GM21576 (cell line): ENCODE data around the gene ITGA1.
"Not testable (repeated sequence)": the region's sequence is repeated elsewhere in the genome, so short reads cannot be mapped to it uniquely, and the experiment has no call there.

Source experiments
- ATAC-seq: cut with Tn5 transposase; IDR thresholded peaks from one replicate; pipeline ENCODE4 v1.9.1; 2021; ENCODE audit warnings: mild to moderate bottlenecking, moderate library complexity; ENCODE audit not compliant: unreplicated experiment

Gene ITGA1

GRCh38 chr5:52861368-52861767 lies 73.7 kb downstream of the ITGA1 start:
- ATAC-seq, result no peak

- ATAC-seq, result no peak
Measured at GRCh38 chr5:52863715-52864290, 76.1 kb downstream of the ITGA1 start.

- ATAC-seq, result no peak
Measured at GRCh38 chr5:52864371-52864770, 76.7 kb downstream of the ITGA1 start.

GRCh38 chr5:52864884-52865283 lies 77.2 kb downstream of the ITGA1 start:
- no peak for ATAC-seq

- ATAC-seq, result not testable (repeated sequence)
Measured at GRCh38 chr5:52865991-52866390, 78.3 kb downstream of the ITGA1 start.

- ATAC-seq, result no peak
Measured at GRCh38 chr5:52867809-52868208, 80.1 kb downstream of the ITGA1 start.

GRCh38 chr5:52868417-52868816 lies 80.7 kb downstream of the ITGA1 start:
- ATAC-seq, result no peak

- ATAC-seq, result no peak
Measured at GRCh38 chr5:52869391-52869790, 81.7 kb downstream of the ITGA1 start.

- ATAC-seq, result no peak
Measured at GRCh38 chr5:52870448-52870847, 82.7 kb downstream of the ITGA1 start.

- ATAC-seq, result no peak
Measured at GRCh38 chr5:52875827-52876226, 88.1 kb downstream of the ITGA1 start.

GRCh38 chr5:52876456-52876855 lies 88.7 kb downstream of the ITGA1 start:
- ATAC-seq, result no peak

GRCh38 chr5:52878656-52879055 lies 90.9 kb downstream of the ITGA1 start:
- ATAC-seq, result no peak

- ATAC-seq, result no peak
Measured at GRCh38 chr5:52880541-52880940, 92.8 kb downstream of the ITGA1 start.

GRCh38 chr5:52881468-52881867 lies 93.8 kb downstream of the ITGA1 start:
- no peak for ATAC-seq

GRCh38 chr5:52883110-52883509 lies 95.4 kb downstream of the ITGA1 start:
- ATAC-seq, result no peak

GRCh38 chr5:52884453-52884852 lies 96.7 kb downstream of the ITGA1 start:
- no peak for ATAC-seq

- ATAC-seq, result no peak
Measured at GRCh38 chr5:52885614-52886013, 97.9 kb downstream of the ITGA1 start.

- ATAC-seq, result no peak
Measured at GRCh38 chr5:52886206-52886605, 98.5 kb downstream of the ITGA1 start.

GRCh38 chr5:52887066-52887465 lies 99.3 kb downstream of the ITGA1 start:
- ATAC-seq, result no peak

GRCh38 chr5:52888363-52888762 lies 100.6 kb downstream of the ITGA1 start:
- ATAC-seq, result no peak

GRCh38 chr5:52892242-52892878 lies 104.6 kb downstream of the ITGA1 start:
- no peak for ATAC-seq

- no peak for ATAC-seq
Measured at GRCh38 chr5:52893105-52893504, 105.4 kb downstream of the ITGA1 start.

GRCh38 chr5:52893863-52894262 lies 106.1 kb downstream of the ITGA1 start:
- no peak for ATAC-seq
